KOPT-K1 (cell line): Measurements from ENCODE around the gene CDC42SE2.
"Not testable (repeated sequence)": the region's sequence is repeated elsewhere in the genome, so short reads cannot be mapped to it uniquely, and the experiment has no call there.

Experiments
- H3K27ac ChIP-seq: fragments of 200-600 bp; sonication (generic); 2 replicates; pipeline ENCODE4 v1.5.1; 2016; ENCODE audit warnings: antibody characterized with exemption, mild to moderate bottlenecking, low read depth, low read length; ENCODE audit not compliant: poor library complexity, severe bottlenecking
- H3K36me3 ChIP-seq: fragments of 200-600 bp; sonication (generic); 2 replicates; pipeline ENCODE4 v1.5.1; 2017; ENCODE audit warnings: antibody characterized with exemption, mild to moderate bottlenecking, low read length, moderate library complexity; ENCODE audit not compliant: insufficient read depth
- H3K9me3 ChIP-seq: fragments of 200-600 bp; sonication (generic); 2 replicates; pipeline ENCODE4 v1.5.1; 2017; ENCODE audit warnings: antibody characterized with exemption, low read length, mild to moderate bottlenecking; ENCODE audit not compliant: insufficient read depth, poor library complexity, severe bottlenecking

Gene CDC42SE2

DNA sequence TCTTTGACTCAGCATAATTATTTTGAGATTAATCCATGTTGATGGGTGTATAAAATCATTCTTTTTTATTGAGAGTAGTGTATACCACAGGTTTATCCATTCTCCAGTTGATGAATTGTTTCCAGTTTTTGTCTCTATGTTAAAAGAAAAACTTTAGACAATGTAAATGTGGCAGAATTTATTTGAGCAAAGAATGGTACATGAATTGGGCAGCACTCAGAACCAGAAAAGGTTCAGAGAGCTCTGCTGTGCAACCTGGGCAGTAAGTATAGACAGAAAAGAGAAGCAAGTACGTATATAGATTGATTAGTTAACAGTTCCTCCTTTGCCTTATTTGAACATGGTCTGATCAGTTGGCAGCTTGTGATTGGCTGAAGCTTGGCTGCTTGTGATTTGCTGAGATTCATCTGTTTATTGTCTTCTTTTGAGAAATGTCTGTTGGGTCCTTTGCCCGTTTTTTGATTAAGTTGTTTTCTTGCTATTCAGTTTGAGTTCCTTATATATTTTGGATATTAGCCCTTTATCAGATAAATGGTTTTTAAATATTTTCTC lies 41.4 kb downstream of the CDC42SE2 start:
- Histone ChIP-seq H3K9me3 (peaks cover 10% of the 10 kb centered on the region), H3K36me3 (no peaks in the 10 kb centered on the region), H3K27ac (no peak overlapping the region)

- H3K9me3 ChIP-seq: peaks cover 10% of the 10 kb centered on the region
- H3K27ac ChIP-seq: no peak overlapping the region
- H3K36me3 ChIP-seq: no peaks in the 10 kb centered on the region
Observed at GRCh38 chr5:131305906-131306305, 42.1 kb downstream of the CDC42SE2 start.

DNA sequence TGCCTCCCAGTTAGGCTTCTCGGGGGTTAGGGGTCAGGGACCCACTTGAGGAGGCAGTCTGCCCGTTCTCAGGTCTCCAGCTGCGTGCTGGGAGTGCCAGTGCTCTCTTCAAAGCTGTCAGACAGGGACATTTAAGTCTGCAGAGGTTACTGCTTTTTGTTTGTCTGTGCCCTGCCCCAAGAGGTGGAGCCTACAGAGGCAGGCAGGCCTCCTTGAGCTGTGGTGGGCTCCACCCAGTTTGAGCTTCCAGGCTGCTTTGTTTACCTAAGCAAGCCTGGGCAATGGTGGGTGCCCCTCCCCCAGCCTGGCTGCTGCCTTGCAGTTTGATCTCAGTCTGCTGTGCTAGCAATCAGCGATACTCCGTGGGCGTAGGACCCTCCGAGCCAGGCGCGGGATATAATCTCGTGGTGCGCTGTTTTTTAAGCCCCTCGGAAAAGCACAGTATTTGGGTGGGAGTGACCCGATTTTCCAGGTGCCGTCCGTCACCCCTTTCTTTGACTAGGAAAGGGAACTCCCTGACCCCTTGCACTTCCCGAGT lies 48.5 kb downstream of the CDC42SE2 start:
- H3K27ac ChIP-seq, H3K9me3 ChIP-seq: not testable (repeated sequence)
- H3K36me3 ChIP-seq: peaks cover 23% of the 10 kb centered on the region

- Histone ChIP-seq H3K27ac (no peak overlapping the region), H3K9me3 (peaks cover 2% of the 10 kb centered on the region), H3K36me3 (peaks cover 54% of the 10 kb centered on the region)
Observed at GRCh38 chr5:131316026-131316425, 52.2 kb downstream of the CDC42SE2 start.

DNA sequence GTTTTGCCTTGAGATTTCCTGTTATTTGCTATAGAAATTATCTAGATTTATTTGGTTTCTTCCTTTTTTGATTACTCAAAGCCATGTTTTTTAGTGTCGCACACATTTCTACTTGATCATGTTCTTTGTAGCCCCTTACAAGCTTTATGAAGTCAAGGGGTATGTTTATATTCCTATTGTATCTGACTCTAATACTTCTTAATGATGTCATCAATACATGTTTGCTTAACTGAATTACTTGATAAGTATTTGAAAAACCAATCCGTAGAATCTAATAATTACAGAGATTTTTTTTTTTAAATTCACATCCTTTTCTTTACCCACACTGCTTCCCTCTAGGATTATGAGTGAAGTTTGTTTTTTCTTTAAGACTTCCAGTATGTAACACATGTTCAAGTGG lies 53.0 kb downstream of the CDC42SE2 start:
- no peak overlapping the region for H3K27ac ChIP-seq
- peaks cover 62% of the 10 kb centered on the region for H3K36me3 ChIP-seq
- peaks cover 2% of the 10 kb centered on the region for H3K9me3 ChIP-seq

- Histone ChIP-seq H3K27ac (no peak overlapping the region), H3K36me3 (peaks cover 72% of the 10 kb centered on the region), H3K9me3 (peaks cover 2% of the 10 kb centered on the region)
Observed at GRCh38 chr5:131318455-131318854, 54.6 kb downstream of the CDC42SE2 start.

DNA sequence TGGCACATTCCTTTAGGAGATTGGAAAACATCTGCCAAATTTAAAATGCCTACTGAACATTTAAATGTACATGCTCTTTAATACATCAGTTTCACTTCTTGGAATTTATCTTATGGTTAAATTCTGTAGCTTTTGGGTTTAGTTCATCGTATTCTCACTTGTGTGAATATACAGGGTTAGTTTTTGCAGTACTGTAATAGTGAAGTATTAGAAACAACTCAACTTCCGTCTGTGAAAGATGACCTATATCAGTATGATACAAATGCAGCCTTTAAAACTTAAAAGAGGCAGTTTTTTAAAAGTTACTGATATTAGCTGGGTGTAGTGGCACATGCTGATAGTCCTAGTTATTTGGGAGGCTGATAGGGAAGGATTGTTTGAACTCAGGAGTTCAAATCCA lies 57.2 kb downstream of the CDC42SE2 start:
- peaks cover 2% of the 10 kb centered on the region for H3K9me3 ChIP-seq
- H3K27ac ChIP-seq: no peak overlapping the region
- peaks cover 61% of the 10 kb centered on the region for H3K36me3 ChIP-seq

- Histone ChIP-seq H3K36me3 (peaks cover 49% of the 10 kb centered on the region), H3K27ac (no peak overlapping the region)
Observed at GRCh38 chr5:131322926-131323325, 59.1 kb downstream of the CDC42SE2 start.

GRCh38 chr5:131323378-131323777 lies 59.5 kb downstream of the CDC42SE2 start:
- H3K9me3 ChIP-seq: no peaks in the 10 kb centered on the region
- H3K36me3 ChIP-seq: peaks cover 48% of the 10 kb centered on the region
- no peak overlapping the region for H3K27ac ChIP-seq

More at GRCh38 chr5:131322926-131323325, 59.1 kb downstream of the CDC42SE2 start:
- H3K9me3 ChIP-seq: no peaks in the 10 kb centered on the region

GRCh38 chr5:131324303-131324702 lies 60.5 kb downstream of the CDC42SE2 start:
- peaks cover 48% of the 10 kb centered on the region for H3K36me3 ChIP-seq
- H3K27ac ChIP-seq: no peak overlapping the region
- no peaks in the 10 kb centered on the region for H3K9me3 ChIP-seq

DNA sequence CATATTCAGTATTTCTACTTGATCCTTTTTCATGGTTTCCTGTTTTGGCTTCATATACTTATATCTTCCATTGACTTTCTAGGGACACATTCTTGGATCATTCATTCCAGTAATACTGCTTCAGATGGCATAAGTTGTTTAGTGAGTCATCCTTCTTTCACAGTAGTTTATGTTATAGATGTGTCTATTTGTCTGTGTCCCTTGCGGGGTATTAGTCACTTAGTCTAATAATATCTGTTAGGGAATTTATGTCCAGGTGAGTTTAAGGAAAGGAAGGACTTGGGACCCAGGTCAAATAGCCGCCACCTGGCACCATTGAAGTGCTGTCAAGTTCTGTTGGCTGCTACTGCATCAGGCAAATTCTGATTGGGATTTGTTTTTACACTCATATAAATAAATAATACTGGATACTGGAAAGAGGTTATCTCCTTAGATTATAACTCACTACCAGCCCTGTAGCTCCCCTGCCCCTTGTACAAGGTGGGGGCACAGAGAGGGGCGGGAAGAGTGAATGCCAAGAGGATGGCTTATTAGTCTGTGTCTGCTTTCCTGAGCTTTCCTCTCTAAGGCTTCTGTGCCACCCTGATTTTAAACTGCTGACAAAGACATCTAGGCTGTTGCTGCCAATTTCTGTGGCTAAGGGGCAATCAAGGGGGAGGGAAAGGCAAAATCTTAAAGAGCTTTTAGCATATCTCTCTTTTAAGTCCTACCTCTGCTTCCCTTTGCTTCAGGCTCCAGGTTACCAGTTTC lies 64.9 kb downstream of the CDC42SE2 start:
- Histone ChIP-seq H3K9me3 (peaks cover 10% of the 10 kb centered on the region), H3K36me3 (peaks cover 34% of the 10 kb centered on the region)

GRCh38 chr5:131329286-131329560 lies 65.4 kb downstream of the CDC42SE2 start:
- Histone ChIP-seq H3K9me3 (peaks cover 10% of the 10 kb centered on the region), H3K27ac (no peak overlapping the region), H3K36me3 (peaks cover 34% of the 10 kb centered on the region)

More for the DNA sequence above, 64.9 kb downstream of the CDC42SE2 start:
- H3K27ac ChIP-seq: no peak overlapping the region

GRCh38 chr5:131330031-131330430 lies 66.2 kb downstream of the CDC42SE2 start:
- H3K36me3 ChIP-seq: peaks cover 34% of the 10 kb centered on the region
- no peak overlapping the region for H3K27ac ChIP-seq
- H3K9me3 ChIP-seq: peaks cover 10% of the 10 kb centered on the region

GRCh38 chr5:131335756-131336155 lies 71.9 kb downstream of the CDC42SE2 start:
- peaks cover 32% of the 10 kb centered on the region for H3K36me3 ChIP-seq
- not testable (repeated sequence) for H3K27ac ChIP-seq

DNA sequence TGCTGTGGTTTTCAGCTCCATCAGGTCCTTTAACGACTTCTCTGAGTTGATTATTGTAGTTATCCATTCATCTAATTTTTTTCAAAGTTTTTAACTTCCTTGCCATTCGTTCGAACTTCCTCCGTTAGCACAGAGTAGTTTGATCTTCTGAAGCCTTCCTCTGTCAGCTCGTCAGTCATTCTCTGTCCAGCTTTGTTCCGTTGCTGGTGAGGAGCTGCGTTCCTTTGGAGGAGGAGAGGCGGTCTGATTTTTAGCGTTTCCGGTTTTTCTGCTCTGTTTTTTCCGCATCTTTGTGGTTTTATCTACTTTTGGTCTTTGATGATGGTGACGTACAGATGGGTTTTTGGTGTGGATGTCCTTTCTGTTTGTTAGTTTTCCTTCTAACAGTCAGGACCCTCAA lies 72.9 kb downstream of the CDC42SE2 start:
- Histone ChIP-seq H3K9me3 (peaks cover 53% of the 10 kb centered on the region), H3K36me3 (peaks cover 39% of the 10 kb centered on the region)
- H3K27ac ChIP-seq: not testable (repeated sequence)

More at GRCh38 chr5:131335756-131336155, 71.9 kb downstream of the CDC42SE2 start:
- peaks cover 55% of the 10 kb centered on the region for H3K9me3 ChIP-seq
